ENCODE results near the gene EOLA1.
"Not testable (repeated sequence)": the region's sequence is repeated elsewhere in the genome, so short reads cannot be mapped to it uniquely, and the experiment has no call there.

The EOLA1 gene

GRCh38 chrX:149540621-149541520 lies at the start of gene EOLA1:
Gene EOLA1 (plus strand): TSS chrX:149541012. CDS start chrX:149545631, 4,619 bp downstream.
- DNase-seq (ENCODE audit: low spot score): peak; percentile 62

GRCh38 chrX:149491812-149492211 lies 49.0 kb upstream of the EOLA1 start:
- no peak for DNase-seq (ENCODE audit: low spot score)

GRCh38 chrX:149493567-149494562 lies 46.9 kb upstream of the EOLA1 start:
- no peak for DNase-seq (ENCODE audit: low spot score)

GRCh38 chrX:149494844-149495565 lies 45.8 kb upstream of the EOLA1 start:
- DNase-seq (ENCODE audit: low spot score): no peak

- DNase-seq (ENCODE audit: low spot score): no peak
These were observed 45.2 kb upstream of the EOLA1 start for GRCh38 chrX:149495573-149496071.

GRCh38 chrX:149497054-149497453 lies 43.8 kb upstream of the EOLA1 start:
- DNase-seq (ENCODE audit: low spot score): no peak

- DNase-seq (ENCODE audit: low spot score): no peak
These were observed 43.2 kb upstream of the EOLA1 start for GRCh38 chrX:149497626-149498025.

- no peak for DNase-seq (ENCODE audit: low spot score)
These were observed 42.0 kb upstream of the EOLA1 start for GRCh38 chrX:149498767-149499166.

GRCh38 chrX:149499766-149500165 lies 41.0 kb upstream of the EOLA1 start:
- no peak for DNase-seq (ENCODE audit: low spot score)

- not testable (repeated sequence) for DNase-seq (ENCODE audit: low spot score)
These were observed 37.9 kb upstream of the EOLA1 start for GRCh38 chrX:149502923-149503322.

GRCh38 chrX:149503446-149503845 lies 37.4 kb upstream of the EOLA1 start:
- DNase-seq (ENCODE audit: low spot score): peak; percentile 33

GRCh38 chrX:149504226-149504914 lies 36.4 kb upstream of the EOLA1 start:
- peak; percentile 59 for DNase-seq (ENCODE audit: low spot score)

- DNase-seq (ENCODE audit: low spot score): peak; percentile 83
These were observed 35.7 kb upstream of the EOLA1 start, which contains the start of gene IDS for GRCh38 chrX:149504915-149505651. Gene IDS (minus strand): TSS chrX:149505306. CDS start chrX:149505137, 169 bp downstream.

GRCh38 chrX:149505671-149506070 lies 35.1 kb upstream of the EOLA1 start:
- no peak for DNase-seq (ENCODE audit: low spot score)

- no peak for DNase-seq (ENCODE audit: low spot score)
These were observed 34.5 kb upstream of the EOLA1 start for GRCh38 chrX:149506349-149506748.

GRCh38 chrX:149508467-149508866 lies 32.3 kb upstream of the EOLA1 start:
- no peak for DNase-seq (ENCODE audit: low spot score)

- DNase-seq (ENCODE audit: low spot score): no peak
These were observed 30.4 kb upstream of the EOLA1 start for GRCh38 chrX:149510386-149510785.

GRCh38 chrX:149511081-149511480 lies 29.7 kb upstream of the EOLA1 start:
- DNase-seq (ENCODE audit: low spot score): no peak

GRCh38 chrX:149512225-149512885 lies 28.5 kb upstream of the EOLA1 start:
- peak; percentile 30 for DNase-seq (ENCODE audit: low spot score)
